ENCODE results near the gene CUL5.

Gene CUL5

DNA sequence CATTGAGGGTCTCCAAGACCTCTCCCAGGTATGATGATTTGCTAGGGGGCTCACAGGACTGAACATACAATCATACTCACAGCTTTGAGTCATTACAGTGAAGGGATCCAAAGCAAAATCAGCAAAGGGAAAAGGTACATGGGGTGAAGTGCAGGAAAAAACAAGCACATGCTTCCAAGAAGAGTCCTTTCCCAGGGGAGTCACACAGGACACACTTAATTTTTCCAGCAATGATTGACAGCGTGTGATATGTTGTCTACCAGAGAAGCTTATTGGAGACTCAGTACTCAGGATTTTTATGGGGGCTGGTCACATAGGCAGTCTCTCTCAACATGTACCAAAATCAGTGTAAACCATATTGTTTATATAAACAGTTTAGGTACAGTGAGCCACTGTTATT, 25.3 kb downstream of the CUL5 start:
- Histone ChIP-seq H3K36me3 (peaks cover 11 to 40% (median 27%) of the 10 kb centered on the region in 3 donors), H3K27me3 (no peaks in the 10 kb centered on the region), H3K9me3 (no peaks in the 10 kb centered on the region), H3K4me1 (no peaks in the 10 kb centered on the region), H3K4me3 (no peak overlapping the region), H3K27ac (no peak overlapping the region)
- no peak for DNase-seq
- intact Hi-C loops (cut with DNase I; ENCODE audit: low total_unique reads) = no loop called here
- TF ChIP-seq, protein P1, sequence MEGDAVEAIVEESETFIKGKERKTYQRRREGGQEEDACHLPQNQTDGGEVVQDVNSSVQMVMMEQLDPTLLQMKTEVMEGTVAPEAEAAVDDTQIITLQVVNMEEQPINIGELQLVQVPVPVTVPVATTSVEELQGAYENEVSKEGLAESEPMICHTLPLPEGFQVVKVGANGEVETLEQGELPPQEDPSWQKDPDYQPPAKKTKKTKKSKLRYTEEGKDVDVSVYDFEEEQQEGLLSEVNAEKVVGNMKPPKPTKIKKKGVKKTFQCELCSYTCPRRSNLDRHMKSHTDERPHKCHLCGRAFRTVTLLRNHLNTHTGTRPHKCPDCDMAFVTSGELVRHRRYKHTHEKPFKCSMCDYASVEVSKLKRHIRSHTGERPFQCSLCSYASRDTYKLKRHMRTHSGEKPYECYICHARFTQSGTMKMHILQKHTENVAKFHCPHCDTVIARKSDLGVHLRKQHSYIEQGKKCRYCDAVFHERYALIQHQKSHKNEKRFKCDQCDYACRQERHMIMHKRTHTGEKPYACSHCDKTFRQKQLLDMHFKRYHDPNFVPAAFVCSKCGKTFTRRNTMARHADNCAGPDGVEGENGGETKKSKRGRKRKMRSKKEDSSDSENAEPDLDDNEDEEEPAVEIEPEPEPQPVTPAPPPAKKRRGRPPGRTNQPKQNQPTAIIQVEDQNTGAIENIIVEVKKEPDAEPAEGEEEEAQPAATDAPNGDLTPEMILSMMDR (IDR thresholded peaks at IDR 0.05) = no peak

DNA sequence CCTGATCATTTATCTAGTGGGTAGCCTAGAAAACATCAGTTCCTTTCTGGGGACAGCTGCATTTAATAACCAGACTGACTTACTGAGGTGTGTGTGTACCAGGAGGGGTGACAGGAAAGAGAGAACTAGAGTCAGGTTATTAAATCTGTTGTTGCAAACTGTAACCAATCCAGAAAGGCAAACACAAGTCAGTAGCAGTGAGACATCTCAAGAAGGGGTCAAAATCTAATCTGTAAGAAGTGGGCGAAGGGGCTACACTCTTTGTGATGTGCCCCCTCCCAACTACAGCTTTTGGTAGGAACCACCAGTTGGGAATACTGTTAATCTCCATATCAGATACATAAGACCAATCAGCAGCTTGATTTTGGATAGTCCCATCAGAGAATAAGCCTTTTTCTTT, 26.3 kb downstream of the CUL5 start:
- no peaks in the 10 kb centered on the region for H3K27me3 ChIP-seq
- TF ChIP-seq, protein P1 (IDR thresholded peaks at IDR 0.05) = no peak
- H3K27ac ChIP-seq = no peak overlapping the region
- intact Hi-C loops (cut with DNase I; ENCODE audit: low total_unique reads) = no loop called here
- no peak for DNase-seq
- H3K9me3 ChIP-seq = no peaks in the 10 kb centered on the region
- no peaks in the 10 kb centered on the region for H3K4me1 ChIP-seq
- peaks cover 11 to 40% (median 29%) of the 10 kb centered on the region in 3 donors for H3K36me3 ChIP-seq
- H3K4me3 ChIP-seq = no peak overlapping the region

DNA sequence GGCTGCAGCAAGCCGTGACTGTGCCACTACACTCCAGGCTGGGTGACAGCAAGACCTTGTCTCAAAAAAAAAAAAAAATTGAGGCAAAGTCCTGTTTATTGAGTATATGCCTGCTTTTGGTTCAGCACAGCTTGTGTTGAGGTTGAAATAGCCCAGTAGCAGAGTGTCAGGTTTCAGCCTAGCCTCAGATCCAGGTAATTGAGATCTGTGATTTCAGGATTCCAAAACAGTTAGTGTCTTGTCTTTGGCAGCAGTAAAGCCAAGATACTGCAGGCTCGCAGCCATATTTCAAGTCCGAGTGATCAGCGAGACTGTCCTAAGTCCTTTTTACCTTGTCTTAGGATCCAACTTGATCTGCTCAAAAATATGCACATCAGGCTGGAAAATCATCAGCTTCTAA, 27.0 kb downstream of the CUL5 start:
- Histone ChIP-seq H3K36me3 (peaks cover 11 to 46% (median 29%) of the 10 kb centered on the region in 3 donors), H3K4me3 (no peak overlapping the region), H3K4me1 (no peaks in the 10 kb centered on the region), H3K27ac (no peak overlapping the region), H3K9me3 (no peaks in the 10 kb centered on the region), H3K27me3 (no peaks in the 10 kb centered on the region)
- intact Hi-C loops (cut with DNase I; ENCODE audit: low total_unique reads) = no loop called here
- TF ChIP-seq, protein P1 (IDR thresholded peaks at IDR 0.05) = no peak
- DNase-seq = no peak

DNA sequence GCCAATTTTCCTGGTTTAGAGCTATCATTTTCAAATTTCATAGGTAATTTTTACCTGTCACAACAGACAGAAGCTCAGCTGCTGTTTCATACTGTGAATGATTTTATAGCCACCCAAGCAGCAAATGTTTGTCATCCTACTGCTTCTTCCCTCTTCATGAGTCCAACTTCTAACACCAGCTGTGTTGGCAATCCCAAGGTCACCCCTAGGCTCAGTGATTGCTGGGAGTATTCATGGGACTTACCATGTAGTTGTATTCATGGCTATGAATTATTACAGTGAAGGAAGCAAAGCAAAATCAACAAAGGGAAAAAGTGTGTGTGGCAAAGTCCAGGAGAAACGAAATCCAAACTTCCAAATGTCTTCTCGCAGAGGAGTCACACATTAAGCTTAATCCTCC, 28.5 kb downstream of the CUL5 start:
- intact Hi-C loops (cut with DNase I; ENCODE audit: low total_unique reads) = no loop called here
- Histone ChIP-seq H3K36me3 (peaks cover 11 to 51% (median 29%) of the 10 kb centered on the region in 3 donors), H3K9me3 (no peaks in the 10 kb centered on the region), H3K4me3 (no peak overlapping the region), H3K27me3 (no peaks in the 10 kb centered on the region), H3K27ac (no peak overlapping the region), H3K4me1 (no peaks in the 10 kb centered on the region)
- TF ChIP-seq, protein P1 (IDR thresholded peaks at IDR 0.05) = no peak
- DNase-seq = no peak

DNA sequence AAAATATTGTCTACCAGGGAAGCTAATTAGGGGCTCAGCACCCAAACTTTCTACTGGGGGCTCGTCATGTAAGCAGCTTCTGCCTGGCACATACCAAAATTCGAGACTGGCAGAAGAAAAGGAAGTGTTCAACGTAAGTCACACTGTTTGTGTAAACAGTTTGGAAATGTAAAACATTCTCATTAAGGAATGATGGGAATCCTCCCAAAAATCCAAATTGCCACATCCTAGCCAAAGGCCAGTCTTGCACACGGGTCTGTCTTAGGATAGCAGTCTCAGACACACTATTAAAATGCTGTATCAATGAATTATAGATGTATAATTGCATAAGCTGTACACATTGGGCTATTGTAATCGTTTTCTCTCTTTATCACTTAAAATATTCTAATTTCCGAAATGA, 28.9 kb downstream of the CUL5 start:
- no peak overlapping the region for H3K27ac ChIP-seq
- H3K9me3 ChIP-seq = no peaks in the 10 kb centered on the region
- no peak overlapping the region for H3K4me3 ChIP-seq

More for the DNA sequence above, 28.9 kb downstream of the CUL5 start:
- Histone ChIP-seq H3K4me1 (no peaks in the 10 kb centered on the region), H3K27me3 (no peaks in the 10 kb centered on the region), H3K36me3 (peaks cover 11 to 51% (median 29%) of the 10 kb centered on the region in 3 donors)
- DNase-seq = no peak
- TF ChIP-seq, protein P1 (IDR thresholded peaks at IDR 0.05) = no peak
- intact Hi-C loops (cut with DNase I; ENCODE audit: low total_unique reads) = no loop called here
